HCT116 (cell line): ENCODE measurements around the gene SSH2.

Source experiments
- CTCF ChIP-seq, 3 experiments: fragments of 200-600 bp in 1 of 3; sonication (generic) in 1 of 3; IDR thresholded peaks in 2 of 3; conservative IDR thresholded peaks in 1 of 3; 2 replicates each; pipeline ENCODE4 v1.5.1; 2012 to 2017; ENCODE audit warnings: low read depth in 2 of 3, low read length in 2 of 3, antibody characterized with exemption in 1 of 3, borderline replicate concordance in 1 of 3, control low read depth in 1 of 3, mild to moderate bottlenecking in 1 of 3, mixed read lengths in 1 of 3, mixed run types in 1 of 3, moderate library complexity in 1 of 3; ENCODE audit not compliant: insufficient read depth in 1 of 3
- EGR1 ChIP-seq: IDR thresholded peaks from 2 replicates; pipeline ENCODE4 v1.6.1; 2012; ENCODE audit warnings: low read depth
- ELF1 ChIP-seq: IDR thresholded peaks from 2 replicates; pipeline ENCODE4 v1.6.1; 2012; ENCODE audit warnings: low read depth, borderline replicate concordance
- EZH2 ChIP-seq: fragments of 200-600 bp; sonication (generic); IDR thresholded peaks from 2 replicates; pipeline ENCODE4 v1.6.1; 2017; ENCODE audit warnings: antibody characterized with exemption, mixed run types
- EZH2phosphoT487 ChIP-seq: fragments of 200-600 bp; IDR thresholded peaks from 2 replicates; pipeline ENCODE4 v1.6.1; 2018; ENCODE audit warnings: antibody characterized with exemption, borderline replicate concordance
- POLR2A ChIP-seq: IDR thresholded peaks from 2 replicates; pipeline ENCODE4 v1.7.0; 2011; ENCODE audit warnings: borderline replicate concordance; ENCODE audit not compliant: insufficient read depth, insufficient read length; ENCODE audit errors: extremely low read depth
- POLR2AphosphoS5 ChIP-seq: IDR thresholded peaks from 2 replicates; pipeline ENCODE4 v1.6.1; 2011; ENCODE audit warnings: mild to moderate bottlenecking, low read depth, low read length, moderate library complexity
- RAD21 ChIP-seq: IDR thresholded peaks from 2 replicates; pipeline ENCODE4 v1.6.1; 2012; ENCODE audit warnings: low read depth, mild to moderate bottlenecking
- SIN3A ChIP-seq: IDR thresholded peaks from 2 replicates; pipeline ENCODE4 v1.6.1; 2012; ENCODE audit warnings: low read depth
- SP1 ChIP-seq: IDR thresholded peaks from 2 replicates; pipeline ENCODE4 v1.6.1; 2012; ENCODE audit warnings: low read depth
- SRF ChIP-seq: IDR thresholded peaks from 2 replicates; pipeline ENCODE4 v1.6.1; 2012; ENCODE audit warnings: low read depth
- TCF7L2 ChIP-seq: IDR thresholded peaks from 2 replicates; pipeline ENCODE4 v1.7.0; 2011; ENCODE audit warnings: borderline replicate concordance, inconsistent platforms; ENCODE audit not compliant: insufficient read depth, insufficient read length; ENCODE audit errors: extremely low read depth
- YY1 ChIP-seq: IDR thresholded peaks from 2 replicates; pipeline ENCODE4 v1.6.1; 2011; ENCODE audit warnings: low read length, low read depth, moderate library complexity, mild to moderate bottlenecking; ENCODE audit not compliant: insufficient replicate concordance; ENCODE audit errors: extremely low read depth
- ZBTB33 ChIP-seq: IDR thresholded peaks from 2 replicates; pipeline ENCODE4 v1.6.1; 2011; ENCODE audit warnings: mild to moderate bottlenecking, low read length, moderate library complexity; ENCODE audit not compliant: insufficient replicate concordance; ENCODE audit errors: extremely low read depth

- TF ChIP-seq ZBTB33 (no peak), RAD21 (no peak), POLR2AphosphoS5 (no peak), POLR2A (no peak), EZH2 (no peak), SRF (no peak), CTCF (IDR thresholded peaks at IDR 0.05 in 2 of 3, conservative IDR thresholded peaks at IDR 0.05 in 1 of 3; ENCODE audit: borderline replicate concordance in 1 of 3, insufficient read depth in 1 of 3, low read depth in 2 of 3, low read length in 2 of 3) (no peak), YY1 (no peak), EZH2phosphoT487 (no peak), ELF1 (no peak), EGR1 (no peak), SIN3A (no peak), TCF7L2 (no peak), SP1 (no peak)
These were observed 198.5 kb downstream of the SSH2 start for GRCh38 chr17:29731589-29731929.
